Breast epithelium (tissue), 3 donors: ENCODE data around the gene SERPINB2.
A peak's percentile ranks its signal among the peaks of the same experiment; 100 is the strongest.

Experiments used
- POLR2A ChIP-seq: fragments of 450-650 bp; IDR thresholded peaks from one replicate; pipeline ENCODE4 v1.6.1; 2016; ENCODE audit warnings: antibody characterized with exemption, mild to moderate bottlenecking, moderate library complexity
- POLR2AphosphoS5 ChIP-seq, 3 donors: sonication (generic); formaldehyde crosslinking; IDR thresholded peaks; one replicate each; pipeline ENCODE4 v1.6.1; 2017; ENCODE audit warnings: antibody characterized with exemption in 3 of 3
- TF ChIP-seq, protein P1 (sequence below), 3 donors: fragments of 450-650 bp; IDR thresholded peaks; one replicate each; pipeline ENCODE4 v1.5.1; 2016 to 2017; ENCODE audit warnings: antibody characterized with exemption in 3 of 3, mild to moderate bottlenecking in 3 of 3, moderate library complexity in 3 of 3

DNA sequence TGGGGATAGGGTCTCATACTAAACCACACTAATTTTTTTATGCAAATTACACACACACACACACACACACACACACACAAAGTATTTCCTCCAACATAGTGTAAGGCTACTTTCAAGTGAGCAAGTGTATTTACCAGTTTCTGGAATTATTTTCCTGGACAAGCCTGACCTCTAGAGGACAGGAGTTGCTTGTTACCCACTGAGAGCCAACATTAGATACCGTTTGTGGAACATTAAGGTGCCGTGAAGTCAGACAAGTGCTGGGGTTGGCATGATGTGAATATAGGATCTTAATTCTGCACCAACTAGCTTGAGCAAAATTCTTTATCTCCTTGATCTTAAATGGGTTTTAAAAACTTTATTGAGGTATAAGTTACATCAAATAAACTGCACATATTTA is 39.3 kb upstream of the SERPINB2 start:
- TF ChIP-seq POLR2AphosphoS5 (IDR thresholded peaks at IDR 0.05) (no peak), POLR2A (no peak)
- TF ChIP-seq, protein P1, sequence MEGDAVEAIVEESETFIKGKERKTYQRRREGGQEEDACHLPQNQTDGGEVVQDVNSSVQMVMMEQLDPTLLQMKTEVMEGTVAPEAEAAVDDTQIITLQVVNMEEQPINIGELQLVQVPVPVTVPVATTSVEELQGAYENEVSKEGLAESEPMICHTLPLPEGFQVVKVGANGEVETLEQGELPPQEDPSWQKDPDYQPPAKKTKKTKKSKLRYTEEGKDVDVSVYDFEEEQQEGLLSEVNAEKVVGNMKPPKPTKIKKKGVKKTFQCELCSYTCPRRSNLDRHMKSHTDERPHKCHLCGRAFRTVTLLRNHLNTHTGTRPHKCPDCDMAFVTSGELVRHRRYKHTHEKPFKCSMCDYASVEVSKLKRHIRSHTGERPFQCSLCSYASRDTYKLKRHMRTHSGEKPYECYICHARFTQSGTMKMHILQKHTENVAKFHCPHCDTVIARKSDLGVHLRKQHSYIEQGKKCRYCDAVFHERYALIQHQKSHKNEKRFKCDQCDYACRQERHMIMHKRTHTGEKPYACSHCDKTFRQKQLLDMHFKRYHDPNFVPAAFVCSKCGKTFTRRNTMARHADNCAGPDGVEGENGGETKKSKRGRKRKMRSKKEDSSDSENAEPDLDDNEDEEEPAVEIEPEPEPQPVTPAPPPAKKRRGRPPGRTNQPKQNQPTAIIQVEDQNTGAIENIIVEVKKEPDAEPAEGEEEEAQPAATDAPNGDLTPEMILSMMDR (IDR thresholded peaks at IDR 0.05) = peak in 2 of 3 donors; percentile 10 to 39
